HEK293 (cell line): Measurements from ENCODE around the gene TRIM28.

Experiments used
- MEIS1 ChIP-seq: sonication (generic); formaldehyde crosslinking; IDR thresholded peaks from 2 replicates; pipeline ENCODE4 v1.8.1; 2022; ENCODE audit warnings: missing genetic modification reagents, mild to moderate bottlenecking, borderline replicate concordance
- OSR2 ChIP-seq: fragments of 450-650 bp; formaldehyde crosslinking; IDR thresholded peaks from 2 replicates; pipeline ENCODE4 v1.5.1; 2016; ENCODE audit warnings: missing biosample characterization, missing genetic modification characterization
- TCF7L2 ChIP-seq: IDR thresholded peaks from 2 replicates; pipeline ENCODE4 v1.6.1; 2011; ENCODE audit warnings: low read depth, mild to moderate bottlenecking, inconsistent platforms, low read length, moderate library complexity, borderline replicate concordance
- ZNF274 ChIP-seq, 2 experiments: fragments of 200-500 bp in 1 of 2; fragments of 450-650 bp in 1 of 2; sonication (Bioruptor generic) in 1 of 2; formaldehyde crosslinking in 1 of 2; IDR thresholded peaks; 2 replicates each; pipeline versions ENCODE4 v1.5.1 to v1.6.1; 2014 to 2016; ENCODE audit warnings: borderline replicate concordance in 1 of 2, inconsistent platforms in 1 of 2, low read length in 1 of 2, missing biosample characterization in 1 of 2, missing genetic modification characterization in 1 of 2
- ZNF311 ChIP-seq: fragments of 450-650 bp; formaldehyde crosslinking; IDR thresholded peaks from 2 replicates; pipeline ENCODE4 v1.5.1; 2017; ENCODE audit warnings: missing biosample characterization, missing genetic modification characterization, borderline replicate concordance
- ZNF391 ChIP-seq: fragments of 450-650 bp; formaldehyde crosslinking; IDR thresholded peaks from 2 replicates; pipeline ENCODE4 v1.5.1; 2016; ENCODE audit warnings: low read depth, missing biosample characterization, missing genetic modification characterization, borderline replicate concordance
- ZNF501 ChIP-seq: fragments of 450-650 bp; formaldehyde crosslinking; IDR thresholded peaks from 2 replicates; pipeline ENCODE4 v1.5.1; 2016; ENCODE audit warnings: missing biosample characterization, missing genetic modification characterization
- ZNF549 ChIP-seq: fragments of 450-650 bp; IDR thresholded peaks from 2 replicates; pipeline ENCODE4 v1.5.1; 2018; ENCODE audit warnings: missing biosample characterization, missing genetic modification characterization, mild to moderate bottlenecking, inconsistent platforms, moderate library complexity
- ZNF777 ChIP-seq: fragments of 450-650 bp; formaldehyde crosslinking; IDR thresholded peaks from 2 replicates; pipeline ENCODE4 v1.5.1; 2017; ENCODE audit warnings: missing biosample characterization, missing genetic modification characterization, borderline replicate concordance
- TF ChIP-seq, protein P1 (sequence below): fragments of 450-650 bp; formaldehyde crosslinking; IDR thresholded peaks from 2 replicates; pipeline ENCODE4 v1.5.1; 2016; ENCODE audit warnings: missing biosample characterization, missing genetic modification characterization
- TF ChIP-seq, protein P2 (sequence below): sonication (generic); formaldehyde crosslinking; IDR thresholded peaks from 2 replicates; pipeline ENCODE4 v1.8.1; 2022; ENCODE audit warnings: mild to moderate bottlenecking, moderate library complexity, missing genetic modification reagents
- TF ChIP-seq, protein P3 (sequence below): fragments of 450-650 bp; formaldehyde crosslinking; IDR thresholded peaks from 2 replicates; pipeline ENCODE4 v1.5.1; 2016; ENCODE audit warnings: missing biosample characterization, missing genetic modification characterization, low read depth
- TF ChIP-seq, protein P4 (sequence below): fragments of 450-650 bp; IDR thresholded peaks from 2 replicates; pipeline ENCODE4 v1.5.1; 2018; ENCODE audit warnings: missing biosample characterization, missing genetic modification characterization
- TF ChIP-seq, protein P5 (sequence below): fragments of 450-650 bp; formaldehyde crosslinking; IDR thresholded peaks from 2 replicates; pipeline ENCODE4 v1.5.1; 2016; ENCODE audit warnings: missing biosample characterization, missing genetic modification characterization

DNA sequence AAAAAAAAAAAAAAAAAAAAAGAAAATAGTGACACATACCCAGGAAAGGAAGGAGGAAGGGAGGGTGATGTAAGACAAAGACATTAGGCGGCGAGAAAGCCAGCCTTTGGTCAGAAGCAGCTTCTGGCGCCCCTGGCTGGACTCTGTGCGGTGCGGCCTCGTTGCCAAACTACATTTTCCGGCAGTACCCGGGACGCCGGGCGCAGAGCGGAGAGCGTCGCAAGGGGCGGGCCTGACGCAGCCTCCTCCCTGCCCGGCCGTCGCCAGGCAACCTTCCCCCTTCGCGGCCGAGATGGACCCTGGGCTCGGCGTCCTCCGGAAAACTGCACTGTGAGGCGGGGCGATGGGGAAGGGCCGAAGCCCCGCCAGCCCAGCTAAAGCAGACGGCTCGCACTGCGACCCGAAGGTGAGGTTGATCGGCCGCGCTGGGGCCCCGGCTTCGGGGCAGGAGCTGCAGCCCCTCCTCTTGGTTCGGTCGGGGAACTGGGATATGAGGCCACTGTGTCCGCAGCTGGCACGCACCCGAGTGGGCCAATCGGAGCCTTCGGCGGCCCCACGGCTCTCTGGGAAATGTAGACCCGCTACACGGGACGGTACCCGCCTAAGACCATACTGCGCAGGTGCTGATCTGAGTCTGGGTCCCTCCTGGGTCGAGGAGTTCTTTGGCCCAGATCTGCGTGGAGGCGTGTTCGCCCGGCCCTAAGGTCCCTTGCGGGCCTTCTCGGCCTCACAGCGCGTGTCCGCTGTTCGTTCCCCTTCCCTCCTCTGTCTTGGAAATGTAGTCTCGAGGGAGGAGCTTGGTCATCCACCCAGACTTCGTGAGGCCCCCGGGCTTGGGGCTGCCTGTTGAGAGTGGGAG, 31.5 kb downstream of the TRIM28 start:
- TF ChIP-seq, protein P1, sequence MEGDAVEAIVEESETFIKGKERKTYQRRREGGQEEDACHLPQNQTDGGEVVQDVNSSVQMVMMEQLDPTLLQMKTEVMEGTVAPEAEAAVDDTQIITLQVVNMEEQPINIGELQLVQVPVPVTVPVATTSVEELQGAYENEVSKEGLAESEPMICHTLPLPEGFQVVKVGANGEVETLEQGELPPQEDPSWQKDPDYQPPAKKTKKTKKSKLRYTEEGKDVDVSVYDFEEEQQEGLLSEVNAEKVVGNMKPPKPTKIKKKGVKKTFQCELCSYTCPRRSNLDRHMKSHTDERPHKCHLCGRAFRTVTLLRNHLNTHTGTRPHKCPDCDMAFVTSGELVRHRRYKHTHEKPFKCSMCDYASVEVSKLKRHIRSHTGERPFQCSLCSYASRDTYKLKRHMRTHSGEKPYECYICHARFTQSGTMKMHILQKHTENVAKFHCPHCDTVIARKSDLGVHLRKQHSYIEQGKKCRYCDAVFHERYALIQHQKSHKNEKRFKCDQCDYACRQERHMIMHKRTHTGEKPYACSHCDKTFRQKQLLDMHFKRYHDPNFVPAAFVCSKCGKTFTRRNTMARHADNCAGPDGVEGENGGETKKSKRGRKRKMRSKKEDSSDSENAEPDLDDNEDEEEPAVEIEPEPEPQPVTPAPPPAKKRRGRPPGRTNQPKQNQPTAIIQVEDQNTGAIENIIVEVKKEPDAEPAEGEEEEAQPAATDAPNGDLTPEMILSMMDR (tag by site-specific recombination): peak; percentile 67
- TF ChIP-seq ZNF274 (IDR thresholded peaks at IDR 0.05; ENCODE audit: low read length) (no peak), ZNF274 (tag by site-specific recombination; IDR thresholded peaks at IDR 0.05; ENCODE audit: borderline replicate concordance) (no peak), ZNF549 (tag by site-specific recombination) (no peak), TCF7L2 (no peak), ZNF391 (tag by site-specific recombination) (no peak; the same call in 1 of the 2 replicates), OSR2 (tag by site-specific recombination) (no peak), ZNF501 (tag by site-specific recombination) (peak; percentile 42; the same call in 1 of the 2 replicates), ZNF777 (tag by site-specific recombination) (no peak), ZNF311 (tag by site-specific recombination) (no peak), MEIS1 (CRISPR knock-in tag) (no peak)
- TF ChIP-seq, protein P2, sequence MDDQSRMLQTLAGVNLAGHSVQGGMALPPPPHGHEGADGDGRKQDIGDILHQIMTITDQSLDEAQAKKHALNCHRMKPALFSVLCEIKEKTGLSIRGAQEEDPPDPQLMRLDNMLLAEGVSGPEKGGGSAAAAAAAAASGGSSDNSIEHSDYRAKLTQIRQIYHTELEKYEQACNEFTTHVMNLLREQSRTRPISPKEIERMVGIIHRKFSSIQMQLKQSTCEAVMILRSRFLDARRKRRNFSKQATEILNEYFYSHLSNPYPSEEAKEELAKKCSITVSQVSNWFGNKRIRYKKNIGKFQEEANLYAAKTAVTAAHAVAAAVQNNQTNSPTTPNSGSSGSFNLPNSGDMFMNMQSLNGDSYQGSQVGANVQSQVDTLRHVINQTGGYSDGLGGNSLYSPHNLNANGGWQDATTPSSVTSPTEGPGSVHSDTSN (CRISPR knock-in tag): no peak; the same call in none of the 2 replicates
- TF ChIP-seq, protein P3, sequence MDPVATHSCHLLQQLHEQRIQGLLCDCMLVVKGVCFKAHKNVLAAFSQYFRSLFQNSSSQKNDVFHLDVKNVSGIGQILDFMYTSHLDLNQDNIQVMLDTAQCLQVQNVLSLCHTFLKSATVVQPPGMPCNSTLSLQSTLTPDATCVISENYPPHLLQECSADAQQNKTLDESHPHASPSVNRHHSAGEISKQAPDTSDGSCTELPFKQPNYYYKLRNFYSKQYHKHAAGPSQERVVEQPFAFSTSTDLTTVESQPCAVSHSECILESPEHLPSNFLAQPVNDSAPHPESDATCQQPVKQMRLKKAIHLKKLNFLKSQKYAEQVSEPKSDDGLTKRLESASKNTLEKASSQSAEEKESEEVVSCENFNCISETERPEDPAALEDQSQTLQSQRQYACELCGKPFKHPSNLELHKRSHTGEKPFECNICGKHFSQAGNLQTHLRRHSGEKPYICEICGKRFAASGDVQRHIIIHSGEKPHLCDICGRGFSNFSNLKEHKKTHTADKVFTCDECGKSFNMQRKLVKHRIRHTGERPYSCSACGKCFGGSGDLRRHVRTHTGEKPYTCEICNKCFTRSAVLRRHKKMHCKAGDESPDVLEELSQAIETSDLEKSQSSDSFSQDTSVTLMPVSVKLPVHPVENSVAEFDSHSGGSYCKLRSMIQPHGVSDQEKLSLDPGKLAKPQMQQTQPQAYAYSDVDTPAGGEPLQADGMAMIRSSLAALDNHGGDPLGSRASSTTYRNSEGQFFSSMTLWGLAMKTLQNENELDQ (tag by site-specific recombination): no peak
- TF ChIP-seq, protein P4, sequence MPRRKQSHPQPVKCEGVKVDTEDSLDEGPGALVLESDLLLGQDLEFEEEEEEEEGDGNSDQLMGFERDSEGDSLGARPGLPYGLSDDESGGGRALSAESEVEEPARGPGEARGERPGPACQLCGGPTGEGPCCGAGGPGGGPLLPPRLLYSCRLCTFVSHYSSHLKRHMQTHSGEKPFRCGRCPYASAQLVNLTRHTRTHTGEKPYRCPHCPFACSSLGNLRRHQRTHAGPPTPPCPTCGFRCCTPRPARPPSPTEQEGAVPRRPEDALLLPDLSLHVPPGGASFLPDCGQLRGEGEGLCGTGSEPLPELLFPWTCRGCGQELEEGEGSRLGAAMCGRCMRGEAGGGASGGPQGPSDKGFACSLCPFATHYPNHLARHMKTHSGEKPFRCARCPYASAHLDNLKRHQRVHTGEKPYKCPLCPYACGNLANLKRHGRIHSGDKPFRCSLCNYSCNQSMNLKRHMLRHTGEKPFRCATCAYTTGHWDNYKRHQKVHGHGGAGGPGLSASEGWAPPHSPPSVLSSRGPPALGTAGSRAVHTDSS (tag by site-specific recombination): no peak
- TF ChIP-seq, protein P5, sequence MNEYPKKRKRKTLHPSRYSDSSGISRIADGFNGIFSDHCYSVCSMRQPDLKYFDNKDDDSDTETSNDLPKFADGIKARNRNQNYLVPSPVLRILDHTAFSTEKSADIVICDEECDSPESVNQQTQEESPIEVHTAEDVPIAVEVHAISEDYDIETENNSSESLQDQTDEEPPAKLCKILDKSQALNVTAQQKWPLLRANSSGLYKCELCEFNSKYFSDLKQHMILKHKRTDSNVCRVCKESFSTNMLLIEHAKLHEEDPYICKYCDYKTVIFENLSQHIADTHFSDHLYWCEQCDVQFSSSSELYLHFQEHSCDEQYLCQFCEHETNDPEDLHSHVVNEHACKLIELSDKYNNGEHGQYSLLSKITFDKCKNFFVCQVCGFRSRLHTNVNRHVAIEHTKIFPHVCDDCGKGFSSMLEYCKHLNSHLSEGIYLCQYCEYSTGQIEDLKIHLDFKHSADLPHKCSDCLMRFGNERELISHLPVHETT (tag by site-specific recombination): no peak
